OCI-LY7 (cell line): ENCODE results near the gene ARAF.

ENCODE experiments used
- CTCF ChIP-seq: fragments of 200-600 bp; sonication (generic); conservative IDR thresholded peaks from 2 replicates; pipeline ENCODE4 v1.5.1; 2014; ENCODE audit warnings: mild to moderate bottlenecking, antibody characterized with exemption, low read length, moderate library complexity, mixed read lengths
- EZH2phosphoT487 ChIP-seq: fragments of 200-600 bp; sonication (generic); IDR thresholded peaks from 2 replicates; pipeline ENCODE4 v1.6.1; 2018; ENCODE audit warnings: low read depth, borderline replicate concordance, mild to moderate bottlenecking, mixed run types, antibody characterized with exemption, low read length, moderate library complexity, mixed read lengths

GRCh38 chrX:47612418-47612817 lies 51.4 kb downstream of the ARAF start:
- no peak for TF ChIP-seq CTCF
- TF ChIP-seq EZH2phosphoT487 = no peak
